ENCODE results near the gene LAMC2. TPM values are rescaled to one million over a fixed set of nuclear protein-coding genes. Genes with fewer than 3 reads are reported as not detected.

The LAMC2 gene
- total RNA-seq, 4 donors from 2014 or later = 2.1 to 17.4 (median 4.4) TPM

DNA sequence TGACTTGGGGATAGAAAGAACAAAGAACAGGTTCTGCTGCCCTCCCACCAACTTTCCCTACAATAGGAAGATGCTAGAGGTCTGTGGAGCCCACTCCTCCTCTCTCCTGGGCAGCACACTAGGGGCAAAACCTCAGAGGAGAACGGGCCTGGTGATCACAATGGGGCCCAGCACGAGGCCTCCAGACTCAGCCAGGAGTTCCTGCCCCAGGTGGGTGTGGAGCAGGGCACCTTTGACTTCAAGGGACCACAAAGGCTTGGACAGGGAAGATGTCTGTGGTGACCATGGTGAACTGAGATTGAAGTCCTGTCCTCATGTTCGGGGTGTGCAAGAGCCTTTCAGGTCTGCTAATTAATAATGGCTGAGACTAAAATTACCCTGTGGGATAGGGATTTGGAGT lies 88.8 kb downstream of the LAMC2 start:
- no peak for DNase-seq

DNA sequence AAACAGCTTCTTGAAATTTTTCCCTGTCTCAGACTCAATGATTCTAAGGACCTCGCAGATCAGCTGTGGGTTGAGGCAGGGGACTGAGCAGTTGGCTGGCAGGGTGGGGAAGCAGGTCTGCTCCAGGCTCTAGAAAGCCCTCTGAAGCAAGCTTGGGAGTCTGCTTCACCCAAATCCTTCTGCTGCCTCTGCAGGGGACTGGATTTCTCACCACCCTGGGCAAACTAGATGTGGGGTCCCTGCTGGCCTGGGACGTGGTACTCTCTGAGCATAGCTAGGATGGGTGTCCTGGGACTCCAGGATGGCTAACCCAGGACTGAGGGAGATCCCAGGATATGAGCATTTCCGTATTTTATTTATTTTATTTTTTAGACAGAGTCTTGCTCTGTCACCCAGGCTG lies 89.3 kb downstream of the LAMC2 start:
- no peak for TF ChIP-seq POLR2A (IDR thresholded peaks at IDR 0.05)
- TF ChIP-seq CTCF (IDR thresholded peaks at IDR 0.05) = no peak
- H3K9me3 ChIP-seq = no peaks in the 10 kb centered on the region
- no peak overlapping the region for H3K27ac ChIP-seq
- H3K4me1 ChIP-seq = peaks cover 0 to 3% of the 10 kb centered on the region in 2 donors
- no peaks in the 10 kb centered on the region for H3K36me3 ChIP-seq
- no peak for DNase-seq
- no peaks in the 10 kb centered on the region for H3K27me3 ChIP-seq
- intact Hi-C loops (cut with DNase I; ENCODE audit: low total_unique reads) = no loop called here
- no peak overlapping the region for H3K4me3 ChIP-seq

More for the DNA sequence above, 88.8 kb downstream of the LAMC2 start:
- no peak for TF ChIP-seq CTCF (IDR thresholded peaks at IDR 0.05)
- TF ChIP-seq POLR2A (IDR thresholded peaks at IDR 0.05) = no peak
- H3K36me3 ChIP-seq = no peaks in the 10 kb centered on the region
- H3K27ac ChIP-seq = no peak overlapping the region
- intact Hi-C loops (cut with DNase I; ENCODE audit: low total_unique reads) = no loop called here
- H3K4me1 ChIP-seq = peaks cover 0 to 3% of the 10 kb centered on the region in 2 donors
- no peaks in the 10 kb centered on the region for H3K9me3 ChIP-seq
- H3K27me3 ChIP-seq = no peaks in the 10 kb centered on the region
- H3K4me3 ChIP-seq = no peak overlapping the region

GRCh38 chr1:183276386-183277080 lies 90.5 kb downstream of the LAMC2 start:
- peaks cover 0 to 3% of the 10 kb centered on the region in 2 donors for H3K4me1 ChIP-seq
- no peak overlapping the region for H3K4me3 ChIP-seq
- H3K9me3 ChIP-seq = no peaks in the 10 kb centered on the region
- no peak overlapping the region for H3K27ac ChIP-seq
- H3K27me3 ChIP-seq = no peaks in the 10 kb centered on the region
- no peak for DNase-seq
- intact Hi-C loops (cut with DNase I; ENCODE audit: low total_unique reads) = no loop called here
- TF ChIP-seq POLR2A (IDR thresholded peaks at IDR 0.05) = no peak
- TF ChIP-seq CTCF (IDR thresholded peaks at IDR 0.05) = no peak
- H3K36me3 ChIP-seq = no peaks in the 10 kb centered on the region

DNA sequence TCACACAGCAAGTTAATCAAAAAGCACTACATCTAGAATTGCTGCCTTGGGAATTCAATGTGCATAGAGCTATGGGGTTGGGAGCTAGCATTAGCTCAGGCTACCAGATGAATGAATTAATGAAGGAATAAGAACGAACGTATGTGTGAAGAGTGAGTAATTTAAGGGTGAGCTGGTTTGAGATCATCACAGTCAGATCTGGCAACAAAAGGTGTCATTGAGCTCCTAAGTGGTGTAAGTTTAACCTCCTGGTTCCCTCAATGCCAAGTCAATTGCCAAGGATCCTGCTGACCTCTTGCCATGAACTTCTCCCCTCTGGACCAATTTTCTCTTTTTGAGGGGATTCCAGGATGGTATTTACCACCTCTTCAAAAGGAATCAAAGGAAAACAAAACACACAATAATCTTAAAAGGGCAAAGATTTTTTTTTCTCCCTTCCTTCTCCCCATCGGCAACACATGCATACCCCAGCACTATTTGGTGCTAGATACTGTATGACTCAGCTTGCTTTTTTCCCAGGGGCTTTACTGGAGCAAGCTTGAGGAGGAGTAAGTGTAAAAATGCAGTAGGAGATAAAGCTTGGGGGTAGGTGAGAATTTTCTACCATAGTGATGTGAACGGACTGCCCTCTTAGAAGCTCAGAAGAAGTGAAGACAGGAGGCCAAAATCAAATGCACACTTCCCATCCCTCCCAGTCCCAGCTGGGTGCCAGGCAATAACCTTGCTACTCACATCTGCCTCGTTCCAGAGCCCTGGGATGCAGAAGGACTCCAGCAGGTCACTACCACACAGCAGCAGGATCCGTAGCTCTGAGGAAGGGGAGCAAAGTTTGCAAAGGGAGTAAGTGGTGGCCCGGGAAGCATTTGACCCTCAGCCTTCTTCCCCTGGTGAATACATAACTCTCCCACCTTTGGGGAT lies 92.0 kb downstream of the LAMC2 start:
- Histone ChIP-seq H3K27me3 (no peaks in the 10 kb centered on the region), H3K4me3 (no peak overlapping the region), H3K9me3 (no peaks in the 10 kb centered on the region), H3K27ac (no peak overlapping the region), H3K36me3 (no peaks in the 10 kb centered on the region), H3K4me1 (peaks cover 0 to 3% of the 10 kb centered on the region in 2 donors)
- no peak for TF ChIP-seq CTCF (IDR thresholded peaks at IDR 0.05)
- no peak for DNase-seq
- intact Hi-C loops (cut with DNase I; ENCODE audit: low total_unique reads) = no loop called here
